Ovary (tissue), 3 donors: ENCODE measurements around the gene TSPAN13.

Experiments
- POLR2A ChIP-seq: fragments of 450-650 bp; IDR thresholded peaks from one replicate; pipeline ENCODE4 v1.6.1; 2017; ENCODE audit warnings: antibody characterized with exemption, mild to moderate bottlenecking, moderate library complexity
- TF ChIP-seq, protein P1 (sequence below), 3 donors: fragments of 450-650 bp in 2 of 3; fragments of 200-600 bp in 1 of 3; IDR thresholded peaks; one replicate each; pipeline versions ENCODE4 v1.5.1 to v1.8.0; 2016 to 2022; ENCODE audit warnings: antibody characterized with exemption in 3 of 3, mild to moderate bottlenecking in 1 of 3
- donor health status: DM: no; HTN: no; CAD: no.

DNA sequence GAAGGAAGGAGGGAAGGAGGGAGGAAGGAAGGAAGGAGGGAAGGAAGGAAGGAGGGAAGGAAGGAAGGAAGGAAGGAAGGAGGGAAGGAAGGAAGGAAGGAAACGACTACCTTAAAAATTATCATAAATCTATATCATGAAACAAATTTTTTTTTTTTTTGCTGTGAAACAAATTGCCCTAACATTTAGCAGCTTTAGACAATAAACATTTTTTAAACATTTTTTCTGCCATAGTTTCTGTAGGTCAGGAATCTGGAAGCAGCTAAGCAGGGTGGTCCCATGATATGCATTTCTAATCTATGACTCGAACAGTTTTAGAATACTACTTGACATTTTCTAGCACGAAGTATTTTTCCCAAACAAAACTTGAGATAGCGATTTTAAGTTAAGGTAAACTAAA, 42.9 kb upstream of the TSPAN13 start:
- TF ChIP-seq, protein P1, sequence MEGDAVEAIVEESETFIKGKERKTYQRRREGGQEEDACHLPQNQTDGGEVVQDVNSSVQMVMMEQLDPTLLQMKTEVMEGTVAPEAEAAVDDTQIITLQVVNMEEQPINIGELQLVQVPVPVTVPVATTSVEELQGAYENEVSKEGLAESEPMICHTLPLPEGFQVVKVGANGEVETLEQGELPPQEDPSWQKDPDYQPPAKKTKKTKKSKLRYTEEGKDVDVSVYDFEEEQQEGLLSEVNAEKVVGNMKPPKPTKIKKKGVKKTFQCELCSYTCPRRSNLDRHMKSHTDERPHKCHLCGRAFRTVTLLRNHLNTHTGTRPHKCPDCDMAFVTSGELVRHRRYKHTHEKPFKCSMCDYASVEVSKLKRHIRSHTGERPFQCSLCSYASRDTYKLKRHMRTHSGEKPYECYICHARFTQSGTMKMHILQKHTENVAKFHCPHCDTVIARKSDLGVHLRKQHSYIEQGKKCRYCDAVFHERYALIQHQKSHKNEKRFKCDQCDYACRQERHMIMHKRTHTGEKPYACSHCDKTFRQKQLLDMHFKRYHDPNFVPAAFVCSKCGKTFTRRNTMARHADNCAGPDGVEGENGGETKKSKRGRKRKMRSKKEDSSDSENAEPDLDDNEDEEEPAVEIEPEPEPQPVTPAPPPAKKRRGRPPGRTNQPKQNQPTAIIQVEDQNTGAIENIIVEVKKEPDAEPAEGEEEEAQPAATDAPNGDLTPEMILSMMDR (IDR thresholded peaks at IDR 0.05) = no peak
- TF ChIP-seq POLR2A = no peak
